Measurements from ENCODE around the gene ENTPD7.
A peak's percentile ranks its signal among the peaks of the same experiment; 100 is the strongest.

The ENTPD7 gene

DNA sequence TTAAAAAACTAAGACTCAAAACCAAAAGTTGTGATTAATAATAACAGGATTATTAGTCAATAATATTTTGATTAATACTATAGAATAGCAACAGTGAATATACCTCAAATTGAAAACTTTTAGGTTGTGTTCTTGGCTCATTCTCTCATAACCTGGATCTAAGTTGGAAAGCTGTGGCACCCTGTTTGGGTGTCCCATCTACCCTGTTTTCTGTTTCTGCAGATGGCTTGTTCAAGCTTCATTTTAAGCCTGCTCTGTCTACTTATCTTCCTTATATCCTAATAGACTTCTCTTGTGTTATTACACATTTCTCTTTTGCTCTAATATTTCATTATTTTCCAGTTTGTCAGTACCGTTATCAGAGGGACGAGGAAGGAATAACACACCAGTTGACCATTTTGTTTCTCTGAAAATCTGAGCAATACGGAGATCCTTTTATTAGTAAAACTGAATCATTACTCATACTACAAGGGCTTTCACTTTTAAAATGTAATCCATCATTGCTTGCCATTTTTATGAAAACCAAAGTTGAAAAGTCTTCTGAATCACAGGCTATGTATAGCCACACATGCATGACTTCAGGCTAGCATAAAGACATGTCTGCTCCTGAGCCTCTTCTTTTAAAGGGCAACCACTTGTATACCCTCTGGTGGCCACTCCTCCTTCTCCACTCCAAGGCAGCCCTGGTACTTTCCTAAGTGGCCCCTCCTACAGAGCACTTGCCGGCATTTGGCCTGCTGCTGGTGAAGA lies 50.3 kb downstream of the ENTPD7 start:
- DNase-seq (ENCODE audit: low spot score) = peak; percentile 30
- TF ChIP-seq, protein P1, sequence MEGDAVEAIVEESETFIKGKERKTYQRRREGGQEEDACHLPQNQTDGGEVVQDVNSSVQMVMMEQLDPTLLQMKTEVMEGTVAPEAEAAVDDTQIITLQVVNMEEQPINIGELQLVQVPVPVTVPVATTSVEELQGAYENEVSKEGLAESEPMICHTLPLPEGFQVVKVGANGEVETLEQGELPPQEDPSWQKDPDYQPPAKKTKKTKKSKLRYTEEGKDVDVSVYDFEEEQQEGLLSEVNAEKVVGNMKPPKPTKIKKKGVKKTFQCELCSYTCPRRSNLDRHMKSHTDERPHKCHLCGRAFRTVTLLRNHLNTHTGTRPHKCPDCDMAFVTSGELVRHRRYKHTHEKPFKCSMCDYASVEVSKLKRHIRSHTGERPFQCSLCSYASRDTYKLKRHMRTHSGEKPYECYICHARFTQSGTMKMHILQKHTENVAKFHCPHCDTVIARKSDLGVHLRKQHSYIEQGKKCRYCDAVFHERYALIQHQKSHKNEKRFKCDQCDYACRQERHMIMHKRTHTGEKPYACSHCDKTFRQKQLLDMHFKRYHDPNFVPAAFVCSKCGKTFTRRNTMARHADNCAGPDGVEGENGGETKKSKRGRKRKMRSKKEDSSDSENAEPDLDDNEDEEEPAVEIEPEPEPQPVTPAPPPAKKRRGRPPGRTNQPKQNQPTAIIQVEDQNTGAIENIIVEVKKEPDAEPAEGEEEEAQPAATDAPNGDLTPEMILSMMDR (IDR thresholded peaks at IDR 0.05; ENCODE audit: extremely low read depth, missing control alignments) = no peak

DNA sequence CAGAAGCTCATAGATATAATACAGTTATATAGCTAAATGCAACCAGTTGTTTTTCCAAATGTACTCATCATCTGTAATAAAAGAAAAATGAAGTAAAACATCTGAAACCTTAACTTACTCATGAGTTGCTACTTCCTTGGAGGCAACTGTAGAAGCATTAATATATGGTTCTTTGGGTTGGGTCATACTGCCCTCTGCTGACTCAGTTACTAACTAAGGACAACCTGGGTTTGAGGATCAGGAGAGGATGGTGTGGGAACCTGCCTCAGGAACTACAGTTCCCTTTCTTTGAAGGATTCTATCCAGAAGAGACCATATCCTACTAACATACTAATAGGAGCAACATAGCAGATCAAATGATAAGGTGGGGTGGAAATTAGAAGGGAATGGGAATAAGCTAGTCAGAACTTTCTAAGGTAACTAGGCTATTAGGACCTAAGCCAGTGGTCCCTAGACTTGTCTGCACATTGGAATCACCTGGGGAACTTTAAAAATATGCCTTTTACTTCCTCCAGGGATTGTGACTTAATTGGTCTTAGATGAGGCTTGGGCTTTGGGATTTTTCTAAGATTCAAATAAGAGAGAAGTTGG lies 51.9 kb downstream of the ENTPD7 start:
- TF ChIP-seq, protein P1 (IDR thresholded peaks at IDR 0.05; ENCODE audit: extremely low read depth, missing control alignments) = peak; percentile 42
- peak; percentile 38 for DNase-seq (ENCODE audit: low spot score)

DNA sequence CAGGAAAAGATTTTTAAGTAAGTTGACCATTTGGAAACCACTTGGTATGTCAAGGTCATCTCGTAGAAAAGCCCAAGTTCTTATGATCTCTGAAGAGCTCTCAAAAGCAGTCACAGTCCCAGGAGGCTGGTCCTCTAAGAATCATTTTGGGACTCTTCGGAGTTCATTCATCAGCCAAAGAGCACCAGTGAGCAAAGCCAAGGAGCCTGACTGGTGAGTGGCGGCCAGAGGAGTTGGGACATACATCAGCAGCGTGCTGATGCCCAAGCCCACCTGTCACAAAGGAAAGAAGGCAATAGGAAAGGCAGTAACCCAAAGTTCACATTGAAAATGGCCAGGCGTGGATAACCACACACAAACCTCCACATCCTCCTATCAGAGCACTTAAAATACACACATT lies 55.1 kb downstream of the ENTPD7 start:
- TF ChIP-seq, protein P1 (IDR thresholded peaks at IDR 0.05; ENCODE audit: extremely low read depth, missing control alignments) = no peak
- DNase-seq (ENCODE audit: low spot score) = no peak

DNA sequence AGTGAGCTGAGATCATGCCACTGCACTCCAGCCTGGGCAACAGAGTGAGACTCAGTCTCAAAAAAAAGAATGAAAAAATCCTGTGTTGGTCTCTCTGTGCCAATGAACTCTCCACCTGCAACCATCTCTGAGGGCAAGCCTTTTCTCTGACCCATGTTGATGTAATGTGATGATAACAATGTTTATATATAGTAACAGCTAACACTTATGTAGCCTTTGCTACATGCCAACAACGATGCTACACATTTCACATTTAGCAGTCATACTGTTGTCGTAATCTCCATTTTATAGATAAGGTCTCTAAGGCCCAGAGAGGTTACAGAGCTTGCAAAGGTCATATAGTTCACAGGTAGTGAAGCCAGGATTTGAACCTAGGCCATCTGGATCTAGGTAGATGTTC lies 61.1 kb downstream of the ENTPD7 start:
- DNase-seq (ENCODE audit: low spot score) = no peak
- TF ChIP-seq, protein P1 (IDR thresholded peaks at IDR 0.05; ENCODE audit: extremely low read depth, missing control alignments) = no peak

DNA sequence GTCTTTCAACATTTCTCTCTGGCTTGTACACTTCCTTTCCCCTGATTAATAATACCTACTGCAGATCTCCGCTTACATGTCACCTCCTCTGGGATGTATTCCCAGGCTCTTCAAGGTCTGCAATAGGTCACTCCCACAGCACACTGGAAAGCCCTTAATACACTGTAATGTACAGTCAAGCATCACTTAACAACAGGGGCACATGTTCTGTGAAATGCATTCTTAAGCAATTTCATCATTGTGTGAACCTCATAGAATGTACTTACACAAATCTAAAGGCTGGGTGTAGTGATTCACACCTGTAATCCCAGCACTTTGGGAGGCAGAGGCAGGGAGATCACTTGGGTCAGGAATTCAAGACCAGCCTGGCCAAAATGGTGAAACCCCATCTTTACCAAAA lies 70.7 kb downstream of the ENTPD7 start:
- no peak for DNase-seq (ENCODE audit: low spot score)
- TF ChIP-seq, protein P1 (IDR thresholded peaks at IDR 0.05; ENCODE audit: extremely low read depth, missing control alignments) = no peak

DNA sequence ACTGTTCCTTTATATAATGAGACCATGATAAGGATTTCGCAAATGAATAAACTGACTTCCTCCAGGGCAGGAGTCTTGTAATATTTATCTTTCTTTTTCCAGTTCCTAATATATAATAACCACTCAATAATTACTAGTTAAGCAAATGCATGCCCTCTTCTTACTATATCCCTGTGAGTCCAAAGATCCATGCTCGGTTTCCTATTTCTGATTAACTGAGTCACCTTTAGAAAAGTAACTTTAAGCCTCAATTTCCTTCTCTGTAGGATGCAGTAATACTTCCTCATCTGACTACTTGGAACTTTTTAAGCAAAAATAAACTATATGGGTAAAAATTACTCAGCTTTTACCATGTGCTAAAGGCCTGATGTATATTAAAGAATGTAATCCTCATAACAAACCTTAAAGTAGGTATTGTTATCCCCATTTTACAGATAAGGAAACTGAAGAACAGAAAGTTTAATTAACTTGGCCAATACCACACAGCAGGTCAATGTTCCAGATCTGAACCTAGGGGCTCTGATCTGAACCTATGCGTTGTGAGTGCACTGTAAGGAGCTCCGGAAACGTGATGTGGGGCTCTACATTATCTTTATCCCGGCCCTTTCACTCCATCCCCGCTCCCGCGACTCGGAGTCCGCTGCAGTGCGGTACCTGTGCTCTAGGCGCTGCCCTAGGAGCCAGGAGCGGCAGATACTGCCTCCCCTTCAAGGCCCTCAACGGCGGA lies 72.2 kb downstream of the ENTPD7 start:
- no peak for DNase-seq (ENCODE audit: low spot score)
- TF ChIP-seq, protein P1 (IDR thresholded peaks at IDR 0.05; ENCODE audit: extremely low read depth, missing control alignments) = no peak

All from GM20000 (cell line).